GM12878 (cell line): ENCODE data around the gene TBX5. TPM values are rescaled to one million over a fixed set of nuclear protein-coding genes. Genes with fewer than 3 reads are reported as not detected.

Experiments
- ATAC-seq: fragments of 200-7000 bp; cut with Tn5 transposase; 3 replicates; pipeline ENCODE4 v1.9.1; 2020; ENCODE audit warnings: mild to moderate bottlenecking, moderate library complexity
- BruUV-seq: library from RNA; stranded (reverse); fragments of 400-500 nt; replicated peaks from 2 replicates; lab custom pipeline; 2021; lab: Mats Ljungman, UMichigan
- CTCF ChIA-PET: fragments of 300-600 bp; sonication (Branson Sonifier 250); formaldehyde crosslinking; extraction: SDS; loops from one replicate; lab custom pipeline; 2021; ENCODE audit warnings: inconsistent platforms; lab: Yijun Ruan, JAX
- POLR2A ChIA-PET: fragments of 350-600 bp; formaldehyde crosslinking; extraction: SDS; loops from one replicate; lab custom pipeline; 2021; ENCODE audit warnings: inconsistent platforms; lab: Charles Lee
- RAD21 ChIA-PET: fragments of 300-600 bp; sonication (Branson Sonifier 250); formaldehyde crosslinking; loops from one replicate; lab custom pipeline; 2023; ENCODE audit warnings: antibody characterized with exemption; ENCODE audit not compliant: unreplicated experiment; lab: Charles Lee
- SMC1A ChIA-PET: fragments of 300-600 bp; sonication (Branson Sonifier 250); formaldehyde crosslinking; loops from one replicate; lab custom pipeline; 2023; ENCODE audit not compliant: unreplicated experiment, uncharacterized antibody; lab: Charles Lee
- DNase-seq: peaks from one replicate; pipeline ENCODE4 v3.0.0-alpha.2; 2011; ENCODE audit warnings: low read depth, low spot score
- FAIRE-seq: peaks from 3 replicates; lab custom pipeline; 2011; peaks lifted over from hg19 to GRCh38; lab: Jason Lieb, UNC
- H2AFZ ChIP-seq: 2 replicates; pipeline ENCODE4 v1.6.0; 2011; ENCODE audit warnings: low read depth, low read length, control low read depth; ENCODE audit not compliant: control insufficient read depth
- H3K27ac ChIP-seq: 2 replicates; pipeline ENCODE4 v1.5.1; 2011; ENCODE audit warnings: control low read depth; ENCODE audit not compliant: control insufficient read depth, insufficient read depth
- H3K27me3 ChIP-seq, 2 experiments: replicated peaks in 1 of 2; 2 replicates each; pipeline versions ENCODE4 v1.6.0 to v1.6.1; 2011; ENCODE audit warnings: low read length in 1 of 2; ENCODE audit not compliant: control insufficient read depth in 2 of 2, insufficient read depth in 2 of 2
- H3K36me3 ChIP-seq, 2 experiments: 2 replicates each; pipeline ENCODE4 v1.5.1; 2011; ENCODE audit warnings: low read length in 1 of 2; ENCODE audit not compliant: control insufficient read depth in 2 of 2, insufficient read depth in 2 of 2
- H3K4me1 ChIP-seq: 2 replicates; pipeline ENCODE4 v1.6.1; 2011; ENCODE audit warnings: mild to moderate bottlenecking, low read length, moderate library complexity, mixed read lengths; ENCODE audit not compliant: control insufficient read depth, insufficient read depth
- H3K4me2 ChIP-seq: 2 replicates; pipeline ENCODE4 v1.6.0; 2011; ENCODE audit warnings: control low read depth; ENCODE audit not compliant: control insufficient read depth, insufficient read depth
- H3K4me3 ChIP-seq: fragments of 200-600 bp; sonication (generic); 2 replicates; pipeline ENCODE4 v1.5.1; 2016
- H3K79me2 ChIP-seq: 2 replicates; pipeline ENCODE4 v1.6.0; 2011; ENCODE audit warnings: low read length; ENCODE audit not compliant: control insufficient read depth, insufficient read depth
- H3K9ac ChIP-seq: 2 replicates; pipeline ENCODE4 v1.8.0; 2011; ENCODE audit warnings: low read length, control low read depth, mixed read lengths; ENCODE audit not compliant: control insufficient read depth, insufficient read depth
- H3K9me3 ChIP-seq: replicated peaks from 3 replicates; pipeline ENCODE4 v1.5.1; 2011; ENCODE audit warnings: mild to moderate bottlenecking, low read length; ENCODE audit not compliant: control insufficient read depth, insufficient read depth
- H4K20me1 ChIP-seq: 2 replicates; pipeline ENCODE4 v1.6.0; 2011; ENCODE audit not compliant: control insufficient read depth, insufficient read depth
- ASH2L ChIP-seq: fragments of 300-600, 200-600 bp; sonication (generic); IDR thresholded peaks from 2 replicates; pipeline ENCODE4 v1.6.1; 2017; ENCODE audit warnings: low read depth, mild to moderate bottlenecking, borderline replicate concordance
- BRCA1 ChIP-seq: IDR thresholded peaks from 2 replicates; pipeline ENCODE4 v1.6.1; 2011; ENCODE audit warnings: low read depth, low read length, improper control_type of control experiment
- CBX5 ChIP-seq: sonication (generic); IDR thresholded peaks from 2 replicates; pipeline ENCODE4 v1.6.1; 2016; ENCODE audit warnings: low read depth, moderate library complexity, mild to moderate bottlenecking, inconsistent platforms
- FOS ChIP-seq: IDR thresholded peaks from 3 replicates; pipeline ENCODE4 v1.6.1; 2011; ENCODE audit warnings: borderline replicate concordance; ENCODE audit not compliant: insufficient read length; ENCODE audit errors: extremely low read depth
- GATAD2B ChIP-seq: fragments of 450-650 bp; conservative IDR thresholded peaks from 2 replicates; pipeline ENCODE4 v1.6.1; 2017; ENCODE audit warnings: low read depth, mild to moderate bottlenecking, moderate library complexity
- HSF1 ChIP-seq: fragments of 150-350 bp; IDR thresholded peaks from 2 replicates; pipeline ENCODE4 v1.6.1; 2014; ENCODE audit warnings: mild to moderate bottlenecking, low read depth, low read length
- IKZF2 ChIP-seq, 2 experiments: fragments of 450-650 bp; IDR thresholded peaks; 2 replicates each; pipeline ENCODE4 v1.6.1; 2017; ENCODE audit warnings: mild to moderate bottlenecking in 2 of 2, moderate library complexity in 2 of 2
- MXI1 ChIP-seq: fragments of 150-350 bp; IDR thresholded peaks from 2 replicates; pipeline ENCODE4 v1.6.1; 2011; ENCODE audit warnings: low read depth, mild to moderate bottlenecking, inconsistent platforms, low read length, improper control_type of control experiment
- PBX3 ChIP-seq: IDR thresholded peaks from 2 replicates; pipeline ENCODE4 v1.6.1; 2011; ENCODE audit warnings: mild to moderate bottlenecking, low read depth, low read length, moderate library complexity; ENCODE audit not compliant: insufficient replicate concordance
- POLR2AphosphoS5 ChIP-seq: IDR thresholded peaks from 2 replicates; pipeline ENCODE4 v1.6.1; 2011; ENCODE audit warnings: mild to moderate bottlenecking, low read length, inconsistent platforms
- TCF3 ChIP-seq: IDR thresholded peaks from 2 replicates; pipeline ENCODE4 v1.6.1; 2012; ENCODE audit warnings: low read depth, mild to moderate bottlenecking, low read length, borderline replicate concordance; ENCODE audit not compliant: insufficient read depth
- TCF7 ChIP-seq: IDR thresholded peaks from 2 replicates; pipeline ENCODE4 v1.6.1; 2014; ENCODE audit warnings: antibody characterized with exemption, borderline replicate concordance
- YBX1 ChIP-seq: fragments of 450-650 bp; IDR thresholded peaks from 2 replicates; pipeline ENCODE4 v1.6.1; 2016; ENCODE audit warnings: antibody characterized with exemption
- ZNF207 ChIP-seq: fragments of 450-650 bp; IDR thresholded peaks from 2 replicates; pipeline ENCODE4 v1.6.1; 2014; ENCODE audit warnings: antibody characterized with exemption, mild to moderate bottlenecking, borderline replicate concordance
- WGBS: methylation state at CpG from one replicate; pipeline ENCODE4 v1.1.6; 2016; ENCODE audit warnings: low lambda C conversion rate; ENCODE audit not compliant: insufficient replicate concordance, insufficient coverage; ENCODE audit errors: missing lambda C conversion rate; 5-methylcytosine and 5-hydroxymethylcytosine counted together
- in situ Hi-C: fragments of 300-500 bp; cut with MboI; formaldehyde crosslinking; loops from 9 replicates; pipeline ENCODE4 v1.14.3; 2018; ENCODE audit warnings: mixed read lengths
- intact Hi-C: fragments of 100-400 bp; cut with micrococcal nuclease; formaldehyde crosslinking; loops from one replicate; pipeline ENCODE4 v1.14.2; 2022; ENCODE audit not compliant: unreplicated experiment
- polyA plus RNA-seq, 11 experiments: library from polyadenylated mRNA; depleted of rRNA in 4 of 11; unstranded in 6 of 11; stranded (reverse) in 5 of 11; fragments of >200 nt; fragmentation: Nextera tagmentation in 4 of 11; fragmentation: Illumina TruSeq in 1 of 11; extraction: Ambion mirVana in 4 of 11; extraction: Trizol in 1 of 11; gene quantifications; 1 replicate in 1 of 11; 2 replicates in 10 of 11; pipeline versions ENCODE4 v1.2.1 to v1.2.3, GENCODE V29; 2011 to 2016; ENCODE audit warnings: inconsistent platforms in 2 of 11, missing spikeins in 2 of 11, low read depth in 1 of 11
- total RNA-seq, 4 experiments: library from RNA; depleted of rRNA in 3 of 4; stranded (reverse); fragments of >200 nt in 3 of 4; fragmentation: Illumina TruSeq in 1 of 4; extraction: Trizol in 1 of 4; gene quantifications; 2 replicates each; pipeline versions ENCODE4 v1.2.1 to v1.2.3, GENCODE V29; 2013 to 2021

The TBX5 gene
- total and polyA plus RNA-seq, 10 of the 15 experiments (the other 5 are each of a cell fraction or from before 2014, with no cell fraction given) = 0.04 TPM; not detected in 9

- RAD21 ChIA-PET = no interaction called here
- no peak for TF ChIP-seq FOS
- TF ChIP-seq TCF7 = no peak
- no peak for TF ChIP-seq IKZF2 (IDR thresholded peaks at IDR 0.05)
- no peak for TF ChIP-seq HSF1
- no peak for TF ChIP-seq MXI1
- TF ChIP-seq POLR2AphosphoS5 = no peak
- TF ChIP-seq PBX3 = no peak
- no peak for TF ChIP-seq YBX1
- TF ChIP-seq BRCA1 = no peak
- no peak for TF ChIP-seq ASH2L
- no peak for TF ChIP-seq CBX5
- TF ChIP-seq TCF3 = no peak
- no peak for TF ChIP-seq GATAD2B
- no peak for TF ChIP-seq ZNF207
- no peak overlapping the region for H3K27ac ChIP-seq
- POLR2A ChIA-PET = no interaction called here
- H3K27me3 ChIP-seq = peaks cover 9 to 20% of the 10 kb centered on the region in 2 experiments
- CTCF ChIA-PET = no interaction called here
- H3K9me3 ChIP-seq = no peaks in the 10 kb centered on the region
- no peak overlapping the region for H2AFZ ChIP-seq
- no peaks in the 10 kb centered on the region for H3K79me2 ChIP-seq
- ATAC-seq (no peak), DNase-seq (no peak), FAIRE-seq (no peak)
- no peaks in the 10 kb centered on the region for H4K20me1 ChIP-seq
- SMC1A ChIA-PET = no interaction called here
- intact Hi-C loops (no loop called here), in situ Hi-C loops (no loop called here)
- no peaks in the 10 kb centered on the region for H3K4me1 ChIP-seq
- H3K36me3 ChIP-seq = no peaks in the 10 kb centered on the region
- 9% methylated on average over 7 of the region's 7 CpGs for WGBS
- no TSS peak for BruUV-seq
- no peak overlapping the region for H3K4me2 ChIP-seq
- H3K9ac ChIP-seq = no peak overlapping the region
- no peak overlapping the region for H3K4me3 ChIP-seq
Observed at GRCh38 chr12:114415525-114415868, 9.6 kb upstream of the TBX5 start.
